Stimulated activated CD8-positive, alpha-beta memory T cell treated with anti-CD3 and anti-CD28 coated beads, Interleukin-15, amount 100 ng/mL, for 4 hours (primary cell): ENCODE measurements around the gene OR13F1.
"Not testable (repeated sequence)": the region's sequence is repeated elsewhere in the genome, so short reads cannot be mapped to it uniquely, and the experiment has no call there.

Source experiments
- DNase-seq, 2 donors: peaks; one replicate each; pipeline ENCODE4 v3.0.0-alpha.2; 2020; ENCODE audit warnings: low read depth in 2 of 2

Gene OR13F1

GRCh38 chr9:104503963-104504362 is at the start of gene OR13F1:
Gene OR13F1, plus strand, starts transcription at chr9:104504263. Its CDS starts 0 bp downstream, at chr9:104504263.
- no peak for DNase-seq

- DNase-seq = no peak
Measured at GRCh38 chr9:104456831-104457230, 47.2 kb upstream of the OR13F1 start.

- DNase-seq = no peak
Measured at GRCh38 chr9:104463864-104464263, 40.2 kb upstream of the OR13F1 start.

GRCh38 chr9:104468261-104468660 is 35.8 kb upstream of the OR13F1 start:
- DNase-seq = no peak

GRCh38 chr9:104482921-104483570 is 21.0 kb upstream of the OR13F1 start:
- DNase-seq = no peak

- DNase-seq = no peak
Measured at GRCh38 chr9:104485014-104485413, 19.0 kb upstream of the OR13F1 start.

GRCh38 chr9:104494808-104495207 is 9.3 kb upstream of the OR13F1 start:
- no peak for DNase-seq

- DNase-seq = no peak
Measured at GRCh38 chr9:104503440-104503839, 623 bp upstream of the OR13F1 start.

- no peak for DNase-seq
Measured at GRCh38 chr9:104506565-104506964, 2.5 kb downstream of the OR13F1 start.

GRCh38 chr9:104514901-104515300 is 10.8 kb downstream of the OR13F1 start:
- no peak for DNase-seq

- DNase-seq = not testable (repeated sequence)
Measured at GRCh38 chr9:104520241-104520640, 16.2 kb downstream of the OR13F1 start.

GRCh38 chr9:104527109-104527508 is 23.0 kb downstream of the OR13F1 start, which contains the start of gene OR13C4:
Gene OR13C4, minus strand, starts transcription at chr9:104527209. Its CDS starts 0 bp downstream, at chr9:104527209.
- no peak for DNase-seq

GRCh38 chr9:104536756-104537155 is 32.7 kb downstream of the OR13F1 start, which contains the start of gene OR13C3:
Gene OR13C3, minus strand, starts transcription at chr9:104536856. Its CDS starts 133 bp downstream, at chr9:104536723.
- no peak for DNase-seq

- no peak for DNase-seq
Measured at GRCh38 chr9:104539275-104539674, 35.2 kb downstream of the OR13F1 start.

GRCh38 chr9:104544644-104545043 is 40.6 kb downstream of the OR13F1 start:
- DNase-seq = no peak

GRCh38 chr9:104553261-104553660 is 49.2 kb downstream of the OR13F1 start:
- DNase-seq = no peak
